ENCODE measurements around the gene LSR.

DNA sequence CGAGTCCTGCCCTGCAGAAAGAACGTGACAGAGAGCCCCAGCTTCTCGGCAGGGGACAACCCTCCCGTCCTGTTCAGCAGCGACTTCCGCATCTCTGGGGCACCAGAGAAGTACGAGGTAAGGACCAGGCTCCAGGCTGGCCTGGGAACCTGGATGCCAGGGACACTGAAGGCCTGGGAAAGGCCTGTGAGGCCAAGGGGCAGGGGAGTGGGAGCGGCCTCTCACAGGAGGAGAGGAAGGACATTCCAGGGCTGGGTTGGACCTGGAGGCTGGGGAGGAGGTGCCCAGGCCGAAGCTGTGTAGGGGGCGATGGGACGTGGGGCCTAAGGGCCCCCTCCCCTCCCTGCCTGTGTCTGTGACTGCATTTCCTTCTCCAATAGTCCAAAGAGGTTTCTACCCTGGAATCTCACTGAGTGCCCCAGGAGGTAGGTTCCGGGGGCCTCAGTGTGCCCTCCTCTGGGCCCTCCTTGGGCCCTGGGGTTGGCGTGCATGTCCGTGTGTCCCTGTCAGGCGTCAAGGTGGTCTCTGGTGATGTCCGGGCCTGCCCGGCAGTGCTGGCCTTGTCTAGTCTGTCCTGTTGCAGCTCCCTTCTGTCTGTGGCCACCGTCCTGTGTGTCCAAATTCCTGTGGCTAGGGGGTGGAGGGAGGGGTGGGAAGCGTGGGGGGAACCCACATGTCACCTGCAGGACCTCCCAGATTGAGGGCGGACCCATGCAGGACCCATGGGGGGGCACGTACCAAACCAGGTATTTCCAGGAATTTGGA lies 63.3 kb downstream of the LSR start:
- TF ChIP-seq POLR2A (IDR thresholded peaks at IDR 0.05): no peak
- TF ChIP-seq, protein P1, sequence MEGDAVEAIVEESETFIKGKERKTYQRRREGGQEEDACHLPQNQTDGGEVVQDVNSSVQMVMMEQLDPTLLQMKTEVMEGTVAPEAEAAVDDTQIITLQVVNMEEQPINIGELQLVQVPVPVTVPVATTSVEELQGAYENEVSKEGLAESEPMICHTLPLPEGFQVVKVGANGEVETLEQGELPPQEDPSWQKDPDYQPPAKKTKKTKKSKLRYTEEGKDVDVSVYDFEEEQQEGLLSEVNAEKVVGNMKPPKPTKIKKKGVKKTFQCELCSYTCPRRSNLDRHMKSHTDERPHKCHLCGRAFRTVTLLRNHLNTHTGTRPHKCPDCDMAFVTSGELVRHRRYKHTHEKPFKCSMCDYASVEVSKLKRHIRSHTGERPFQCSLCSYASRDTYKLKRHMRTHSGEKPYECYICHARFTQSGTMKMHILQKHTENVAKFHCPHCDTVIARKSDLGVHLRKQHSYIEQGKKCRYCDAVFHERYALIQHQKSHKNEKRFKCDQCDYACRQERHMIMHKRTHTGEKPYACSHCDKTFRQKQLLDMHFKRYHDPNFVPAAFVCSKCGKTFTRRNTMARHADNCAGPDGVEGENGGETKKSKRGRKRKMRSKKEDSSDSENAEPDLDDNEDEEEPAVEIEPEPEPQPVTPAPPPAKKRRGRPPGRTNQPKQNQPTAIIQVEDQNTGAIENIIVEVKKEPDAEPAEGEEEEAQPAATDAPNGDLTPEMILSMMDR (IDR thresholded peaks at IDR 0.05): no peak

Measured in body of pancreas (tissue), 4 donors.